CD14-positive monocyte (primary cell): ENCODE results near the gene NATD1. TPM values are rescaled to one million over a fixed set of nuclear protein-coding genes. Genes with fewer than 3 reads are reported as not detected.

Source experiments
- DNase-seq, 3 donors: peaks; one replicate each; pipeline ENCODE4 v3.0.0-alpha.2; 2011 to 2022
- H2AFZ ChIP-seq: 2 replicates; pipeline ENCODE4 v1.6.0; 2012; ENCODE audit warnings: mild to moderate bottlenecking, low read depth, low read length, inconsistent platforms; ENCODE audit not compliant: insufficient read depth, poor library complexity, severe bottlenecking
- H3K27ac ChIP-seq, 2 donors: 1 replicate in 1 of 2; 2 replicates in 1 of 2; pipeline ENCODE4 v1.5.1; 2012 to 2013; ENCODE audit warnings: low read length in 2 of 2, control low read depth in 1 of 2, inconsistent platforms in 1 of 2, low read depth in 1 of 2, mild to moderate bottlenecking in 1 of 2
- H3K27me3 ChIP-seq, 2 donors: one replicate each; pipeline versions ENCODE4 v1.6.0 to v1.6.1; 2011 to 2013; ENCODE audit warnings: low read length in 2 of 2; ENCODE audit not compliant: control insufficient read depth in 2 of 2, insufficient read depth in 2 of 2
- H3K36me3 ChIP-seq, 2 donors: replicated peaks in 1 of 2; 1 replicate in 1 of 2; 2 replicates in 1 of 2; pipeline versions ENCODE4 v1.5.1 to v1.6.1; 2012 to 2013; ENCODE audit warnings: low read length in 2 of 2, control low read depth in 1 of 2, inconsistent platforms in 1 of 2, mild to moderate bottlenecking in 1 of 2; ENCODE audit not compliant: insufficient read depth in 2 of 2, control insufficient read depth in 1 of 2
- H3K4me1 ChIP-seq, 2 donors: 1 replicate in 1 of 2; 2 replicates in 1 of 2; pipeline versions ENCODE4 v1.5.1 to v1.6.1; 2012 to 2013; ENCODE audit warnings: low read length in 2 of 2, control low read depth in 1 of 2, inconsistent platforms in 1 of 2, mild to moderate bottlenecking in 1 of 2, moderate library complexity in 1 of 2; ENCODE audit not compliant: insufficient read depth in 2 of 2, control insufficient read depth in 1 of 2
- H3K4me2 ChIP-seq: replicated peaks from 2 replicates; pipeline ENCODE3; 2012; ENCODE audit warnings: low read length, moderate library complexity, mild to moderate bottlenecking; ENCODE audit not compliant: poor library complexity, severe bottlenecking; ENCODE audit errors: extremely low read depth
- H3K4me3 ChIP-seq, 3 experiments: fragments of 200-600 bp in 1 of 3; sonication (generic) in 1 of 3; replicated peaks in 1 of 3; 1 replicate in 2 of 3; 2 replicates in 1 of 3; pipeline ENCODE4 v1.5.1; 2011 to 2013; ENCODE audit warnings: low read length in 3 of 3, mild to moderate bottlenecking in 3 of 3, control low read depth in 2 of 3, low read depth in 2 of 3, inconsistent platforms in 1 of 3, moderate library complexity in 1 of 3
- H3K79me2 ChIP-seq: 2 replicates; pipeline ENCODE4 v1.6.0; 2012; ENCODE audit warnings: mild to moderate bottlenecking, control low read depth, inconsistent platforms, low read length, moderate library complexity; ENCODE audit not compliant: insufficient read depth
- H3K9ac ChIP-seq: 2 replicates; pipeline ENCODE4 v1.6.0; 2017; ENCODE audit warnings: low read length, mild to moderate bottlenecking; ENCODE audit not compliant: insufficient read depth, poor library complexity, severe bottlenecking
- H3K9me3 ChIP-seq, 2 donors: replicated peaks in 1 of 2; 1 replicate in 1 of 2; 2 replicates in 1 of 2; pipeline versions ENCODE4 v1.5.1 to v1.6.1; 2012 to 2013; ENCODE audit warnings: low read length in 2 of 2, control low read depth in 1 of 2; ENCODE audit not compliant: control insufficient read depth in 1 of 2, insufficient read depth in 1 of 2
- H4K20me1 ChIP-seq: 2 replicates; pipeline ENCODE4 v1.6.0; 2012; ENCODE audit warnings: mild to moderate bottlenecking, low read length, control low read depth, moderate library complexity; ENCODE audit not compliant: insufficient read depth
- H3K27ac Mint-ChIP-seq, 7 donors: one replicate each; pipeline ENCODE4 v1.8.0; 2020; ENCODE audit warnings: mild to moderate bottlenecking in 7 of 7, mixed read lengths in 7 of 7, moderate library complexity in 6 of 7, inconsistent platforms in 2 of 7
- H3K27me3 Mint-ChIP-seq, 3 donors: one replicate each; pipeline ENCODE4 v1.8.0; 2021 to 2022; ENCODE audit warnings: low read depth in 3 of 3, mild to moderate bottlenecking in 3 of 3, mixed read lengths in 3 of 3, moderate library complexity in 3 of 3, inconsistent platforms in 1 of 3
- H3K36me3 Mint-ChIP-seq, 2 donors: one replicate each; pipeline ENCODE4 v1.8.0; 2020; ENCODE audit warnings: mixed read lengths in 2 of 2, inconsistent platforms in 1 of 2, mild to moderate bottlenecking in 1 of 2
- H3K4me1 Mint-ChIP-seq: one replicate; pipeline ENCODE4 v1.8.0; 2020; ENCODE audit warnings: mild to moderate bottlenecking, mixed read lengths
- H3K4me3 Mint-ChIP-seq, 2 donors: one replicate each; pipeline ENCODE4 v1.8.0; 2020; ENCODE audit warnings: mild to moderate bottlenecking in 2 of 2, mixed read lengths in 2 of 2, moderate library complexity in 1 of 2
- H3K9me3 Mint-ChIP-seq, 7 donors: one replicate each; pipeline ENCODE4 v1.8.0; 2020 to 2022; ENCODE audit warnings: mixed read lengths in 7 of 7, mild to moderate bottlenecking in 6 of 7, moderate library complexity in 6 of 7, inconsistent platforms in 2 of 7
- WGBS: methylation state at CpG from one replicate; pipeline ENCODE4 v1.1.5; 2013; ENCODE audit warnings: missing lambda C conversion rate; ENCODE audit not compliant: insufficient coverage; 5-methylcytosine and 5-hydroxymethylcytosine counted together
- intact Hi-C, 2 donors: fragments of 100-400 bp; cut with micrococcal nuclease; formaldehyde crosslinking; loops; one replicate each; pipeline versions ENCODE4 v1.15.0 to v1.15.1; 2023
- polyA plus RNA-seq, 3 donors: library from polyadenylated mRNA; depleted of rRNA in 1 of 3; unstranded in 2 of 3; stranded (reverse) in 1 of 3; fragments of 300-500 nt in 2 of 3; fragments of >200 nt in 1 of 3; fragmentation: Illumina TruSeq in 2 of 3; gene quantifications; 1 replicate in 2 of 3; 2 replicates in 1 of 3; pipeline ENCODE4 v1.2.3, GENCODE V29; 2012 to 2021
- TF ChIP-seq, protein P1 (sequence below): fragments of 200-600 bp; IDR thresholded peaks from one replicate; pipeline ENCODE4 v1.8.0; 2022; ENCODE audit warnings: antibody characterized with exemption, mild to moderate bottlenecking

The NATD1 gene
- polyA plus RNA-seq, 3 donors = 3.0 to 13.6 (median 3.8) TPM

DNA sequence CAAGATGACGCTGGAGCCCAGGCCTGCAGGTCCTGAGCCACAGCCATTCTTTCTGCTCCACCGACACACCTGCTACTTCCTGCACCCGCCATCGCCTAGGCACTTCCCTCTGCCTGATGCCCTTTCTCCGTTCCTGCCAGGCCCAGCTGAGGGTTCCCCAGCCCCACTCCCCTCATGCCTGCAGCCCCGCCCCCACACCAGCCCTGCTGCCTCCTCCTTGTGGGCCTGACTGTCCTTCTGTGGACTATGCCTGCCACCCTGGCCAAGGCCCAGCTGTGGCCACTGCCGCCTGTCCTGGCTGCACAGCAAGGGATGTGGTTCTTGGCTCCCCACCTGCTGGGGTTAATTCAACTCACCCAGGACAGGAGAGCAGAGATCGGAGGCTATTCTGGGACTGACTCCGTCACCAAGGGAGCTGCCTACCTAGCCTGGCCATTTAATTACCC lies 7.5 kb downstream of the NATD1 start:
- Histone ChIP-seq H3K4me2 (no peak overlapping the region), H3K9ac (no peak overlapping the region), H3K27ac (no peak overlapping the region), H3K4me1 (peaks cover 0 to 10% of the 10 kb centered on the region in 2 donors), H2AFZ (no peak overlapping the region), H3K79me2 (peaks cover 3% of the 10 kb centered on the region), H3K36me3 (peaks cover 15 to 27% of the 10 kb centered on the region in 2 donors), H3K9me3 (no peaks in the 10 kb centered on the region), H3K4me3 (no peak overlapping the region), H4K20me1 (peaks cover 95% of the 10 kb centered on the region), H3K27me3 (no peaks in the 10 kb centered on the region)
- H3K36me3 Mint-ChIP-seq = peaks cover 16 to 39% of the 10 kb centered on the region in 2 donors
- no peak overlapping the region for H3K4me3 Mint-ChIP-seq
- intact Hi-C loops = no loop called here
- 45% methylated on average over 9 of the region's 9 CpGs for WGBS
- TF ChIP-seq, protein P1, sequence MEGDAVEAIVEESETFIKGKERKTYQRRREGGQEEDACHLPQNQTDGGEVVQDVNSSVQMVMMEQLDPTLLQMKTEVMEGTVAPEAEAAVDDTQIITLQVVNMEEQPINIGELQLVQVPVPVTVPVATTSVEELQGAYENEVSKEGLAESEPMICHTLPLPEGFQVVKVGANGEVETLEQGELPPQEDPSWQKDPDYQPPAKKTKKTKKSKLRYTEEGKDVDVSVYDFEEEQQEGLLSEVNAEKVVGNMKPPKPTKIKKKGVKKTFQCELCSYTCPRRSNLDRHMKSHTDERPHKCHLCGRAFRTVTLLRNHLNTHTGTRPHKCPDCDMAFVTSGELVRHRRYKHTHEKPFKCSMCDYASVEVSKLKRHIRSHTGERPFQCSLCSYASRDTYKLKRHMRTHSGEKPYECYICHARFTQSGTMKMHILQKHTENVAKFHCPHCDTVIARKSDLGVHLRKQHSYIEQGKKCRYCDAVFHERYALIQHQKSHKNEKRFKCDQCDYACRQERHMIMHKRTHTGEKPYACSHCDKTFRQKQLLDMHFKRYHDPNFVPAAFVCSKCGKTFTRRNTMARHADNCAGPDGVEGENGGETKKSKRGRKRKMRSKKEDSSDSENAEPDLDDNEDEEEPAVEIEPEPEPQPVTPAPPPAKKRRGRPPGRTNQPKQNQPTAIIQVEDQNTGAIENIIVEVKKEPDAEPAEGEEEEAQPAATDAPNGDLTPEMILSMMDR = no peak
- H3K4me1 Mint-ChIP-seq = peaks cover 14% of the 10 kb centered on the region
- H3K9me3 Mint-ChIP-seq = peaks cover 0 to 1% (median 0%) of the 10 kb centered on the region in 7 donors
- DNase-seq = no peak
- H3K27ac Mint-ChIP-seq = peak overlapping the region in 2 of 7 donors; percentile 18 to 42
- H3K27me3 Mint-ChIP-seq = peaks cover 0 to 3% (median 0%) of the 10 kb centered on the region in 3 donors

GRCh38 chr17:21243516-21244303 lies 9.5 kb downstream of the NATD1 start:
- Histone ChIP-seq H3K36me3 (peaks cover 15 to 27% of the 10 kb centered on the region in 2 donors), H2AFZ (no peak overlapping the region), H3K27ac (no peak overlapping the region), H3K4me2 (no peak overlapping the region), H3K79me2 (no peaks in the 10 kb centered on the region), H4K20me1 (peaks cover 87% of the 10 kb centered on the region), H3K4me3 (no peak overlapping the region), H3K4me1 (peaks cover 0 to 11% of the 10 kb centered on the region in 2 donors), H3K27me3 (no peaks in the 10 kb centered on the region), H3K9me3 (no peaks in the 10 kb centered on the region), H3K9ac (no peak overlapping the region)
- Mint-ChIP-seq H3K4me1 (peaks cover 10% of the 10 kb centered on the region), H3K27ac (no peak overlapping the region), H3K36me3 (peaks cover 18 to 44% of the 10 kb centered on the region in 2 donors), H3K27me3 (no peaks in the 10 kb centered on the region), H3K4me3 (no peak overlapping the region), H3K9me3 (peaks cover 0 to 1% (median 0%) of the 10 kb centered on the region in 7 donors)
- intact Hi-C loops = no loop called here
- DNase-seq = no peak
- TF ChIP-seq, protein P1 = no peak
- WGBS = 97% methylated on average over 17 of the region's 23 CpGs
